22Rv1 (cell line): ENCODE measurements around the gene ORM2.
"Not testable (repeated sequence)": the region's sequence is repeated elsewhere in the genome, so short reads cannot be mapped to it uniquely, and the experiment has no call there.

ENCODE experiments used
- H3K27ac ChIP-seq: fragments of 450-650 bp; 2 replicates; pipeline ENCODE4 v1.5.1; 2017
- ZFX ChIP-seq: fragments of 450-650 bp; IDR thresholded peaks from 2 replicates; pipeline ENCODE4 v1.6.1; 2017; ENCODE audit warnings: antibody characterized with exemption, borderline replicate concordance
- TF ChIP-seq, protein P1 (sequence below): fragments of 450-650 bp; IDR thresholded peaks from 2 replicates; pipeline ENCODE4 v1.5.1; 2017; ENCODE audit warnings: mild to moderate bottlenecking

Gene ORM2

GRCh38 chr9:114316605-114317230, 13.0 kb upstream of the ORM2 start:
- H3K27ac ChIP-seq, result no peak overlapping the region
- no peak for TF ChIP-seq ZFX
- TF ChIP-seq, protein P1, sequence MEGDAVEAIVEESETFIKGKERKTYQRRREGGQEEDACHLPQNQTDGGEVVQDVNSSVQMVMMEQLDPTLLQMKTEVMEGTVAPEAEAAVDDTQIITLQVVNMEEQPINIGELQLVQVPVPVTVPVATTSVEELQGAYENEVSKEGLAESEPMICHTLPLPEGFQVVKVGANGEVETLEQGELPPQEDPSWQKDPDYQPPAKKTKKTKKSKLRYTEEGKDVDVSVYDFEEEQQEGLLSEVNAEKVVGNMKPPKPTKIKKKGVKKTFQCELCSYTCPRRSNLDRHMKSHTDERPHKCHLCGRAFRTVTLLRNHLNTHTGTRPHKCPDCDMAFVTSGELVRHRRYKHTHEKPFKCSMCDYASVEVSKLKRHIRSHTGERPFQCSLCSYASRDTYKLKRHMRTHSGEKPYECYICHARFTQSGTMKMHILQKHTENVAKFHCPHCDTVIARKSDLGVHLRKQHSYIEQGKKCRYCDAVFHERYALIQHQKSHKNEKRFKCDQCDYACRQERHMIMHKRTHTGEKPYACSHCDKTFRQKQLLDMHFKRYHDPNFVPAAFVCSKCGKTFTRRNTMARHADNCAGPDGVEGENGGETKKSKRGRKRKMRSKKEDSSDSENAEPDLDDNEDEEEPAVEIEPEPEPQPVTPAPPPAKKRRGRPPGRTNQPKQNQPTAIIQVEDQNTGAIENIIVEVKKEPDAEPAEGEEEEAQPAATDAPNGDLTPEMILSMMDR, result no peak

- H3K27ac ChIP-seq, result no peak overlapping the region
Measured at GRCh38 chr9:114317665-114318357, 11.9 kb upstream of the ORM2 start.

DNA sequence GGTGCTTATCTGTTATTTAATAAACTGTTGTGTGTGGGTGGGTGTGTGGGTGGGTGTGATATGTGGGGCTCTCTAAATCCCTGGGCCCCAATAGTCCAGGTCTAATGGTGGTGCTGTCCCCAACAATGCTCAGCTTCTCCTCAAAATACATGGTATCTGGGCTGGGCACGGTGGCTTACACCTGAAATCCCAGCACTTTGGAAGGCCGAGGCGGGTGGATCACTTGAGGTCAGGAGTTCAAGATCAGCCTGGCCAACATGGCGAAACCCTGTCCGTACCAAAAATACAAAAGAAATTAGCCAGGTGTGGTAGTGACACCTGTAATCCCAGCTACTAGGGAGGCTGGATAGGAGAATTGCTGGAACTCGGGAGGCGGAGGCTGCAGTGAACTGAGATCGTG, 11.3 kb upstream of the ORM2 start:
- no peak for TF ChIP-seq ZFX
- TF ChIP-seq, protein P1, result no peak
- no peak overlapping the region for H3K27ac ChIP-seq

More at GRCh38 chr9:114317665-114318357, 11.9 kb upstream of the ORM2 start:
- TF ChIP-seq, protein P1, result no peak
- no peak for TF ChIP-seq ZFX

DNA sequence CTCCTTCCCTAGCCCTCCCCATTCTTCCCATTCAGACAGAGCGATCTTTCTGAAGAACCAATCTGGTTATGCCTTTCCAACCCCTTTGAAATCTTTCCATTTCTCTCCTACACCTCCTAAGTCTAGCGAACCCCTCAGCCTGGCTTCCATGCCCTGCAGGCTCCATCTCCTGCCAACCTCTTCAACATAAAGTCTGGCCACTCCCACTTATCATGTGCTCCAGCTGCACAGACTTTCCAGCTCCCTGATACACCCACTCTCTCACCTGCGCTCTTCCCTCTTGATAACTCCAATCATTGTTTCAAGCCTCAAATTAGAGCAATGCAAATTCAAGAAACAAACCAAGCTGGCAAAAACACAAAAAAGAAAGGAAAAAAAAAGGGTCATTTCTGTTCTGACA, 10.5 kb upstream of the ORM2 start:
- H3K27ac ChIP-seq, result no peak overlapping the region
- no peak for TF ChIP-seq ZFX
- TF ChIP-seq, protein P1, result no peak

DNA sequence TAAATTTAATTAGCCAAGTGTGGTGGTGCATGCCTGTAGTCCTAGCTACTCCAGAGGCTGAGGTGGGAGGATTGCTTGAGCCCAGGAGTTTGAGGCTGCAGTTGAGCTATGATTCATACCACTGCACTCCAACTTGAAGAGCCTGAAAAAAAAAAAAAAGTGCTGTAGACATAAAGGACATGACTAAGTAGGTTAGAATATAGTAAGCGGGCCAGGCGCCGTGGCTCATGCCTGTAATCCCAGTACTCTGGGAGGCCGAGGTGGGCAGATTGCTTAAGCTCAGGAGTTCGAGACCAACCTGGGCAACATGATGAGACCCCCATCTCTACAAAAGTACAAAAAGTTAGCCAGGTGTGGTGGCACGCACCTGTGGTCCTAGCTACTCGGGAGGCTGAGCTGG, 9.0 kb upstream of the ORM2 start:
- H3K27ac ChIP-seq, result not testable (repeated sequence)

DNA sequence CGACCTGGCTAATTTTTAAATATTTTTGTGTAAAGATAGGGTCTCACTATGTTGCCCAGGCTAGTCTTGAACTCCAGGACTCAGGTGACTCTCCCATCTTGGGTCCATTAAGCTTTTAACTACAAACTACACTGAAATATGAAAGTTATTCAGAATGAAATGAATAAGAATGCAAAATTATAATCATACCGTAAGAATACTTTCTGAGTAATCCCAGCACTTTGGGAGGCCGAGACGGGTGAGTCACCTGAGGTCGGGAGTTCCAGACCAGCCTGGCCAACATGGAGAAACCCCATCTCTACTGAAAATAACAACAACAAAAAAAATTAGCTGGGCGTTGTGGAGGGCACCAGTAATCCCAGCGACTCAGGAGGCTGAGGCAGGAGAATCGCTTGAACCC, 7.9 kb upstream of the ORM2 start:
- TF ChIP-seq, protein P1, result no peak
- no peak for TF ChIP-seq ZFX
- no peak overlapping the region for H3K27ac ChIP-seq

- not testable (repeated sequence) for H3K27ac ChIP-seq
Measured at GRCh38 chr9:114322160-114322818, 7.4 kb upstream of the ORM2 start.

DNA sequence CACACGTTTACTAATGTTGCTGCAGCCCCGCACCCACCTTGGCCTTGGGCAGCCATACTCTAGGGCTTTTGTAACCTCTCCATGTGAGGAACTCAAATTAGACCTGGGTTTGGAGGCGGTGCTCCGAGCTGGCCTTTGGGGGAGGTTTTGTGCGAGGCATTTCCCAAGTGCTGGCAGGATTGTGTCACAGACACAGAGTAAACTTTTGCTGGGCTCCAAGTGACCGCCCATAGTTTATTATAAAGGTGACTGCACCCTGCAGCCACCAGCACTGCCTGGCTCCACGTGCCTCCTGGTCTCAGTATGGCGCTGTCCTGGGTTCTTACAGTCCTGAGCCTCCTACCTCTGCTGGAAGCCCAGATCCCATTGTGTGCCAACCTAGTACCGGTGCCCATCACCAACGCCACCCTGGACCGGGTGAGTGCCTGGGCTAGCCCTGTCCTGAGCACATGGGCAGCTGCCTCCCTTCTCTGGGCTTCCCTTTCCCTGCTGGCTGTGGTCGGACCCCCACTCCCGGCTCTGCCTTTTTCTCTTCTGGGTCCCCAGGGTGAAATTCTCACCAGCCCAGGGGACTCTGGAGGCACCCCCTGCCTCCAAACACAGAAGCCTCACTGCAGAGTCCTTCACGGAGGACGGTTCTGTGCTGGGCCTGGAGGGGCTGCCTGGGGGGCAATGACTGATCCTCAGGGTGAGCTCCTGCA, 6.7 kb upstream of the ORM2 start, which contains the start of gene ORM1:
ORM1 (plus strand) TSS at position 268 of the 701 bp plus-strand sequence; CDS start at position 304, 36 bp downstream.
- not testable (repeated sequence) for H3K27ac ChIP-seq

GRCh38 chr9:114323849-114324248, 5.8 kb upstream of the ORM2 start:
- not testable (repeated sequence) for H3K27ac ChIP-seq
